Neutrophil (primary cell): ENCODE data around the gene IGSF21.

Experiments used
- H3K27ac ChIP-seq: fragments of 200-600 bp; sonication (generic); 2 replicates; pipeline ENCODE4 v1.5.1; 2016; ENCODE audit warnings: mild to moderate bottlenecking, moderate library complexity
- H3K27me3 ChIP-seq: fragments of 200-600 bp; sonication (generic); 2 replicates; pipeline ENCODE4 v1.6.0; 2016; ENCODE audit warnings: mild to moderate bottlenecking
- H3K36me3 ChIP-seq: fragments of 200-600 bp; sonication (generic); 2 replicates; pipeline ENCODE4 v1.5.1; 2017
- H3K4me1 ChIP-seq, 2 experiments: fragments of 200-600 bp in 1 of 2; sonication (generic) in 1 of 2; 1 replicate in 1 of 2; 2 replicates in 1 of 2; pipeline versions ENCODE4 v1.5.1 to v1.6.1; 2013 to 2016; ENCODE audit warnings: low read depth in 1 of 2, low read length in 1 of 2, mild to moderate bottlenecking in 1 of 2, moderate library complexity in 1 of 2; ENCODE audit not compliant: control insufficient read depth in 1 of 2, insufficient read depth in 1 of 2
- H3K4me3 ChIP-seq, 2 experiments: fragments of 200-600 bp in 1 of 2; sonication (generic) in 1 of 2; 1 replicate in 1 of 2; 2 replicates in 1 of 2; pipeline ENCODE4 v1.5.1; 2013 to 2016; ENCODE audit warnings: low read depth in 1 of 2, low read length in 1 of 2, mild to moderate bottlenecking in 1 of 2, moderate library complexity in 1 of 2
- H3K9me3 ChIP-seq: fragments of 200-600 bp; sonication (generic); 2 replicates; pipeline ENCODE4 v1.5.1; 2016
- TF ChIP-seq, protein P1 (sequence below): fragments of 200-600 bp; sonication (generic); IDR thresholded peaks from 2 replicates; pipeline ENCODE4 v1.5.1; 2016; ENCODE audit warnings: antibody characterized with exemption

The IGSF21 gene

DNA sequence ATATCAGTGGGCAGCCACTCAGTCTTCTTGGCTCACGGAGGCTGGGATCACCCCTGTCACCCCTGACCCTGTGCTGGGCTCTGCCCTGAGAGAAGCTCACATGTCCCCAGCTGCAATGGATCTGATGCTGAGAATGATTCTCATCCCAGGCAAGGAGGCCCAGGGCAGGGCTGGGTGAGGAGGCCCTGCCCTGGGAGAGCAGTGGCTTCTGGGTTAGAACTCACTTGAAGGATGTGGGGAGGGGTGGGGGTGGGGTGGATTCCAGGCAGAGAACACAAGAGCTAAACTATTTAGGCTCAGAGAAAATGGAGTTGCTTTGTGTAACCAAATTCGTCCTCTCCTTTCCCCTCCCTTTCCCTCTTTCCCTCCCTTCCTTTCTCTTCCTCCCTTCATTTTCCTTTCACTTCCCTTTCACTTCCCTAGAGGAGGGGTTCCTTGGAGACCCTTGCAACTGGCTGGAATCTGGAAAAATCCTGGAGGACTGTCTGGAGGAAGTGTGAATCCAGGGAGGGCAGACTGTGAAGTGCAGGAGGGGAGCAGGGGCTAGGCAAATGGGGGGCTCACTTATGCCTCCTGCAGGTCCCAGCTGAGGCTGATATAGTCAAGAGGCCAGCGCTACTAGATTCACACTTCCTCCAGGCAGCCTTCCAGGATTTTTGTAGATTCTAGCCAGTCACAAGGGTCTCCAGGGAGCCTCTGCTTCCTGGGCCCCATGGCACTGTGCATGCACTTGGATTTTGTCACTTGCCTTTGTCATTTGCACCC, 47.0 kb downstream of the IGSF21 start:
- Histone ChIP-seq H3K27ac (no peak overlapping the region), H3K4me3 (no peak overlapping the region), H3K27me3 (no peaks in the 10 kb centered on the region), H3K4me1 (no peaks in the 10 kb centered on the region), H3K36me3 (no peaks in the 10 kb centered on the region), H3K9me3 (no peaks in the 10 kb centered on the region)
- TF ChIP-seq, protein P1, sequence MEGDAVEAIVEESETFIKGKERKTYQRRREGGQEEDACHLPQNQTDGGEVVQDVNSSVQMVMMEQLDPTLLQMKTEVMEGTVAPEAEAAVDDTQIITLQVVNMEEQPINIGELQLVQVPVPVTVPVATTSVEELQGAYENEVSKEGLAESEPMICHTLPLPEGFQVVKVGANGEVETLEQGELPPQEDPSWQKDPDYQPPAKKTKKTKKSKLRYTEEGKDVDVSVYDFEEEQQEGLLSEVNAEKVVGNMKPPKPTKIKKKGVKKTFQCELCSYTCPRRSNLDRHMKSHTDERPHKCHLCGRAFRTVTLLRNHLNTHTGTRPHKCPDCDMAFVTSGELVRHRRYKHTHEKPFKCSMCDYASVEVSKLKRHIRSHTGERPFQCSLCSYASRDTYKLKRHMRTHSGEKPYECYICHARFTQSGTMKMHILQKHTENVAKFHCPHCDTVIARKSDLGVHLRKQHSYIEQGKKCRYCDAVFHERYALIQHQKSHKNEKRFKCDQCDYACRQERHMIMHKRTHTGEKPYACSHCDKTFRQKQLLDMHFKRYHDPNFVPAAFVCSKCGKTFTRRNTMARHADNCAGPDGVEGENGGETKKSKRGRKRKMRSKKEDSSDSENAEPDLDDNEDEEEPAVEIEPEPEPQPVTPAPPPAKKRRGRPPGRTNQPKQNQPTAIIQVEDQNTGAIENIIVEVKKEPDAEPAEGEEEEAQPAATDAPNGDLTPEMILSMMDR, result no peak

DNA sequence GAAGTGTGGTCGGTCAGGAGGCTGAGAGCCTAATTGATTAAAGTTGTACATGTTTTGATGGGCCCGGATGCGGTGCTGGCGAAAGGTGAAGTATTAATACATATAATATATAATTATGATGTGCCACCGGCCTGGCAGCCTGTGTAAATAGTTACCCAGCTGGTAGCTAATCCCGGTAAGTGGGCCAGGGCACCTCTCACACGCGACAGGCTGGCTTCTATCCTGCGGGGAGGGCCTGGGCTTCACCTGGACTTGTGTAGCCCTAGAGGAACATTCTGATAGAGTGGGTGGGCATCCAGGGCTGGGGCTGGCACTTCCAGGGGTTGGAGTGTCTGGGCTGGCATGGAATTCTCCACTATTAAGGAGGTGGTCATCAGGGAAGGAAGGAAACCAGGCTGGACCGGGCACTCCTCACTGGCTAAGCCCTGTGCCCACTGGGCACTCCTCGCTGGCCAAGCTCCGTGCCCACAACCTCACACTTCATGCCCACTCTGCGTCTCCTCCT, 48.3 kb downstream of the IGSF21 start:
- H3K27me3 ChIP-seq, result no peaks in the 10 kb centered on the region
- no peak overlapping the region for H3K27ac ChIP-seq
- no peaks in the 10 kb centered on the region for H3K36me3 ChIP-seq
- TF ChIP-seq, protein P1, result no peak
- no peaks in the 10 kb centered on the region for H3K9me3 ChIP-seq
- H3K4me3 ChIP-seq, result no peak overlapping the region
- H3K4me1 ChIP-seq, result no peaks in the 10 kb centered on the region

DNA sequence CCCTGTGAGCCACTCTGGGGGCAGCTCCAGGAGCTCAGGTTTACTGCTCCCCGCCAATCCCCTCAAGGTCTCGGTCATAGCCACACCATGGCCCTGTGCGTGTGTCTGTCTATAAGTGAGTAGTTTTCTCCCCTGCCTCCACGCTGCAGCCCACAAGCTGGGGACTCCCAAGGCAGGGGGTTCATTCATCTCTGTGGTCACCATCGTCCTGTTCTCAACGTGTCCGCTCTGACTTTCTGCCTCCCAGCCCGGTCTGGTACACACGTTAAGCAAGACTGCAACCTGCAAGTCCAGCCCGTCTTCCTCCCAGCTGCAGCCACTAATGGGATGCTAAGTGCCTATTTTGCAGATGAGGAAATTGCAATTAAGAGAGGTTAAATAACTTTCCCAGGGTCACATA, 49.8 kb downstream of the IGSF21 start:
- no peak overlapping the region for H3K4me3 ChIP-seq
- no peaks in the 10 kb centered on the region for H3K36me3 ChIP-seq
- no peaks in the 10 kb centered on the region for H3K27me3 ChIP-seq
- H3K27ac ChIP-seq, result no peak overlapping the region
- TF ChIP-seq, protein P1, result no peak
- H3K4me1 ChIP-seq, result no peaks in the 10 kb centered on the region
- no peaks in the 10 kb centered on the region for H3K9me3 ChIP-seq

DNA sequence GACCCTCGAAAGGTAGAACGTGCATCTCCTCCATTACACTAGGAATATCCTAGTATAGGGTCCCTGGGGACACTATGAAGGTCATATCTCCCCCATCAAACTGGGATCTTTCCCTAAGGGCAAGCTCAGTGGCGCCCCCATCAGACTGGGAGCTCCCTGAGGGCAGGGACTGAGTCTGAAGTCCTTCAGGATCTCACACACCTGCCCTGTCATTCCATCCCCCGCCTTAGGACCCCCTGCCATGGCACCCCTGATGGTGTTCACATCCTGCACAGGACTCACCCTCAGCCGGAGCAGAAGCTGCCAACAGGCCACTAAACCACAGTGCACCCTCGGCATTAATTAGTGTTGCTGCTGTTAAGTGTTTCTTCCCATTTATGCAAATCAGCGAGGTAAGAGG, 50.4 kb downstream of the IGSF21 start:
- TF ChIP-seq, protein P1, result no peak
- no peaks in the 10 kb centered on the region for H3K36me3 ChIP-seq
- no peaks in the 10 kb centered on the region for H3K4me1 ChIP-seq
- no peak overlapping the region for H3K27ac ChIP-seq
- no peaks in the 10 kb centered on the region for H3K9me3 ChIP-seq
- H3K27me3 ChIP-seq, result no peaks in the 10 kb centered on the region
- H3K4me3 ChIP-seq, result no peak overlapping the region

DNA sequence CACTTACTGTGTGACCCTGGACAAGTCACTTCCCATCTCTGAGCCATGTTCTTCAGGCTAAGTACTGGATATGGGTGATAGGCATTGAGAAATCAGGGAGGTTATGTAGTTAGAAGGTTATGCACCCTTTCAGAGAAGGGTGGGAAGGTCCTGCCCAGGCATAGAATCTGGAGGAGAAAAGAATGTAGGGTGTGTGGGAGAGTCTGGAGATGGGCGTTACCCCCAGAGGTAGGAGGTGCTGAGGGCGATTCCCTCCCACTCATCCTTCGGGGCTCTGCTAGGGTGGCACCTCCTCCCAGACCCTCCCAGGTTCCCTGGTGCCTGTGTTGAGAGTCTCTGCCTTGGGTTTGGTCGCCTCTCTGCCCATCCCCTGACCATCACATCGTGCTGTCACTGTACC, 51.1 kb downstream of the IGSF21 start:
- Histone ChIP-seq H3K27ac (no peak overlapping the region), H3K4me3 (no peak overlapping the region), H3K9me3 (no peaks in the 10 kb centered on the region), H3K27me3 (no peaks in the 10 kb centered on the region), H3K4me1 (no peaks in the 10 kb centered on the region), H3K36me3 (no peaks in the 10 kb centered on the region)
- TF ChIP-seq, protein P1, result no peak
